Middle frontal gyrus (tissue), 1 donor: ENCODE measurements around the gene G6PC1.
A peak's percentile ranks its signal among the peaks of the same experiment; 100 is the strongest.

Source experiments
- DNase-seq: peaks from one replicate; pipeline ENCODE4 v3.0.0-alpha.2; 2015; ENCODE audit warnings: low spot score; ENCODE audit errors: extremely low spot score

G6PC1 gene

GRCh38 chr17:42937712-42938596 lies 37.4 kb downstream of the G6PC1 start:
- DNase-seq: peak; percentile 10

DNA sequence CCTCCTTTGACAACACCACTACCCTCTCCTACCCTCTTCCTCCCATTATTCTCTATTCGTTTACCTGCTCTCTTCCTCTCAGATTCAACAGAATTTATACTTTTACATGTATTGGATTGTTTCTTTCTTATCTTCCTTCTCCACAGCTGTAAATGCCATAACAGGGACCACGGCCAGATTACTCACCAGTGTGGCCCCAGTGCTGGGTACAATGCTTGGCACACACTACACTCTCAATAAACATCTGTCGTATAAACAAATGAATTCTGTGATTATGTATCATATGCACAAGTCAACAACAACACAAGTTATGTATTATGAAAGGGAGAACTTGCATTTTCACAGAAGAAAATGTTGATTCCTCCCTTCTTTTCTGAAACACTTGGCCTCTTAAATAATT lies 43.6 kb downstream of the G6PC1 start:
- no peak for DNase-seq

GRCh38 chr17:42946812-42947211 lies 46.2 kb downstream of the G6PC1 start:
- DNase-seq: no peak

DNA sequence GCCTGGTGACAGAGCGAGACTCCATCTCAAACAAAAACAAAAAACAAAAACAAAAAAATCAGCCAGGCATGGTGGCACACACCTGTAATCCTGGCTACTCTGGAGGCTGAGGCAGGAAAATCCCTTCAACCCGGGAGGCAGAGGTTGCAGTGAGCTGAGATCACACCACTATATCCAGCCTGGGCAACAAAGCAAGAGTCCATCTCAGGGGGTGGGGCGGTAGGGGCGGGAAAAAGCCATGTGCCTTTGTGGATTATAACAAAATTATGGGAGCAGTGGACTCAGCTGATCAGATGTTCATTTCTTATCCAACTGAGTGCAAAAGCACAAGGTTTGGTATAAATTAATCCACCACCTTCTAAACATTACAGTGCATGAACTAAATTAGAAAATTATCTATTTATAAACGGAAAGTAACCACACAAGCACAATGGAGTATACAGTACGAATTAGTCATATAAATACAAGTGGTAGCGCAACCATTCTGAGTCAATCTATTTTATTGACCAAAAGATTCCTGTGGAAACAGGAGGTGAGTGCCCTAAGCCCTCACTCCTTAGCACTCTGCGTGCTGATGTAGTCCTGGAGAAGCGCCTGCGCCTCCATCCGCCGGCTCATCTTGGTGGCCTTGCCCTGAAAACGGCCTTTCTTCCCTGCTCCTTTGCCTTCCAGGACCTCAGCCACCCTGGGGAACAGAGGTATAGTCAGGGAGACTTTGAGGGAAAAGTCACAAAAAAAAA lies 49.6 kb downstream of the G6PC1 start:
- no peak for DNase-seq
